Urinary bladder (tissue), 4 donors: ENCODE results near the gene CHRNG. TPM values are rescaled to one million over a fixed set of nuclear protein-coding genes. Genes with fewer than 3 reads are reported as not detected.

Source experiments
- DNase-seq: peaks from one replicate; pipeline ENCODE4 v3.0.0-alpha.2; 2015; ENCODE audit errors: extremely low spot score
- H3K27ac ChIP-seq: one replicate; pipeline ENCODE4 v1.5.1; 2013; ENCODE audit warnings: low read depth, mild to moderate bottlenecking, moderate library complexity
- H3K36me3 ChIP-seq: one replicate; pipeline ENCODE4 v1.6.1; 2013; ENCODE audit warnings: mild to moderate bottlenecking, moderate library complexity; ENCODE audit not compliant: insufficient read depth
- H3K4me1 ChIP-seq: one replicate; pipeline ENCODE4 v1.6.1; 2013; ENCODE audit warnings: mild to moderate bottlenecking, moderate library complexity; ENCODE audit not compliant: insufficient read depth
- H3K4me3 ChIP-seq: one replicate; pipeline ENCODE4 v1.5.1; 2013; ENCODE audit warnings: low read depth, low read length
- WGBS: extraction: QIAGEN DNeasy Blood & Tissue Kit; methylation state at CpG from one replicate; pipeline ENCODE4 v1.1.7; 2013; 5-methylcytosine and 5-hydroxymethylcytosine counted together
- polyA plus RNA-seq: library from polyadenylated mRNA; stranded (reverse); fragments of 200-250 nt; gene quantifications from one replicate; pipeline ENCODE4 v1.2.3, GENCODE V29; 2013
- total RNA-seq: library from RNA; depleted of rRNA; stranded (reverse); fragments of >200 nt; gene quantifications from one replicate; pipeline ENCODE4 v1.2.3, GENCODE V29; 2014
- donor health status: healthy with polysubstance abuse.
- donor health status: healthy.

Gene CHRNG
- total and polyA plus RNA-seq, 2 donors: 3.5 TPM; not detected in 1

DNA sequence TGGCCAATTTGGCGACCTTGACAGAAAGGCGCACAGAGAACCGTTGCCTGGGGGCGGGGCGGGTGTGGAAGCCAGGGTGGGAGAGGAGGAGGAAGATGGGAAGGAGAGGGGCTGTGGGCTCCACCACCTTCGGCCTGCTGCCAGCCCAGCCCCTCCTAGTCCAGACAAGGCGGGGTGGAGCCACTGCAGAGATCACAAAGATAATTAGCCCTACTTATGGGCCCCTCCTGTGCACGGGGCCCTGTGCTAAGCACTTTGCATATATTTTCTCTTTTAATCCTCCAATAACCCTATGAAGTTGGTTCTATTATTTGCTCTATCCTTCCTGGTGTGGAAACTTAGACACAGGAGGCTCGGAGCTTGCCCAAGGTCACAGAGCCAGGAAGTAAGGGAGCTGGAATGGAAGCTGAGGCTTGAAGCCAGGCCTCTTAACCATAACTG lies 38.1 kb upstream of the CHRNG start:
- WGBS: 72% methylated on average over 9 of the region's 9 CpGs
- Histone ChIP-seq H3K27ac (no peak overlapping the region), H3K4me1 (no peaks in the 10 kb centered on the region), H3K4me3 (no peak overlapping the region), H3K36me3 (no peaks in the 10 kb centered on the region)
- no peak for DNase-seq

DNA sequence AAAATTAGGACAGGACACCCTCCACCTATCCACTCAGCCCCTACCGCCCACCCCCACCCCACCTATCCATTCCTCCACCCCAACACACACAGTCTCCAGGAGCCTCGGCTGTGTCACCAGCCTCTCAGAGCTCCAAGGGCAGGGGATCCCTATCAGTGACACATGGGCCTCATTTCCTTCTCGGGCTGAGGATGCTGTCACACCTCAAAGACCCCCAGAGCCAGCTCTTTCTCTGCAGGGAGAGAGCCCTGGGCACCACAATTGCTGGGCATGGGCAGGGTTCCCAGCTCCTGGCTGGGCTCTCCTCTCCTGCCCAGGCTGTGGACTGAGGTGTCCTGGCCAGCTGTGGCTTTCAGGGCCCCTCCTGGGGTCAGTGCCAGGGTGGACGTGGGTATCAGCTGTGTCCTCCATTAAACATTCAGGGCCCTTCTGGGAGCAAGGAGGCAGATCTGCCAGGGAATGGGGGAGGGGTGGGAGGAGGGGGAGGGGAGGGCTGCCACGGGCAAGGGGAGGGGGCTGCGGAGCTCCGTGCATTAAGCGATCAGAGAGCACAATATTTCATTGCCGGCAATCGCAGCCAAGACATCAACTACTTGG lies 37.6 kb upstream of the CHRNG start:
- H3K4me3 ChIP-seq: no peak overlapping the region
- H3K36me3 ChIP-seq: no peaks in the 10 kb centered on the region
- no peak for DNase-seq
- H3K27ac ChIP-seq: no peak overlapping the region
- 44% methylated on average over 10 of the region's 10 CpGs for WGBS
- H3K4me1 ChIP-seq: no peaks in the 10 kb centered on the region

DNA sequence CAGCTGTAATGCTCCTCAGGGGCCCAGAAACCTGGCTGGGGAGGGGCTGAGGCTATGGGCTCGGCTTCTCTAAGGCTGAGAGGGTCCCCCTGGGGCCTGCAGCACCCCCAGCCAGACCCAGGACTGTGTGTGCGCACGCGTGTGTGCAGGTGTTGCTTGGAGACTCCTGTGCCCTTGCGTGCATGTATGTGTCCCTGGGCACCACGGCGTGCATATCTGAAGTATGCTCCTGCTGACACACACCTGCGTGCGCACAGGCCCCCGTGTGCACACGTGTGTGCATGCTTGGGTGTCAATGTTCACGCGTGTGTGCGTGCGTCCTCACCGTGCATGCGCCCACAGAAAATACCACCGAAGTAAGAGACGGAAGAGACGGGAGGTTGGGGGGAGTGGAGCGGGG lies 37.0 kb upstream of the CHRNG start:
- DNase-seq: no peak
- no peak overlapping the region for H3K4me3 ChIP-seq
- H3K27ac ChIP-seq: no peak overlapping the region
- H3K36me3 ChIP-seq: no peaks in the 10 kb centered on the region
- H3K4me1 ChIP-seq: no peaks in the 10 kb centered on the region
- 16% methylated on average over 21 of the region's 21 CpGs for WGBS

DNA sequence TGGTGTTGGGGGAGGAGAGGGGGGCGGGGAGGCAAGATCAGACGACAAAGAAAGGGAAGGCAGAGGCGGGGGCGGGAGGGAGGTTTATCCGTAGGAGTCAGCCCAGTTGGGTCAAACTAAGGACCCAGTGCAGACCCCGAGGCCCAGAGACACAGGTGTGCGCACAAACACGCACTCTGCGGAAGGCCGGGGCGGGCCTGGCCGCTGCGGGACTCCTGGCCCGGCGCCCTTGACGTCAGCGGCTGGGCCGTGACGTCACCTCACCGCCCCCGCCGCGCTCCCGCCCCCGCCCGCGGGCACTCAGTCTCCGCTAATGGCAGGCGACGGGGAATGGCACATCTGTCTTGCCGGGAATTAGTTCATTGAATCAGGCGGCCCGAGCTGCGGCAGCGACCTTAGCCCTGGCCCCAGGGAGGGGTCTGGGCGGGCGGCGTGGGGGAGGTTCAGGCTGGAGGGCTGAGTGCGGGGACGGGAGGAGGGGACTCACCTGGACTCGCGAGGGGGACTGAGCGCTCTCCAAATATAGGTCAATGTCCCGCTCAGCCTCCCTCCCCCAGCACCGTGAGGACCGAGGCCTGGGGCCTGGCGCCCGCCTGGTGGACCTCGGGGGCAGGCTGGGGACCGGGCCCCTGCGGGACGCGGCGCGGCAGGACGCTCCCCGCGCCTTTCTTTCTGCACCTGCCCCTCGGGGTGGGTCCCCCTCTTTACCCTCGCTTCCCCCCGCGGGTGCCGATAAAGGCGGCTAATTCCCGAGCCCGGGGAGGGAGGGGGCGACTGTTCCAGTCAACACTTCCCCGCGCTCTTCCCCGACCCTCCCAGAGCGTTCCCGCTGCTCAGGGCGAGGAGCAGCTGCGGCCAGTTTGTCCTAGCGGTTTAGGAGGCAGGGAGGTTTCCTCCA lies 36.3 kb upstream of the CHRNG start:
- Histone ChIP-seq H3K27ac (no peak overlapping the region), H3K4me1 (no peaks in the 10 kb centered on the region), H3K4me3 (peak overlapping the region; percentile 35), H3K36me3 (no peaks in the 10 kb centered on the region)
- WGBS: under 1% methylated on average over 74 of the region's 75 CpGs
- DNase-seq: no peak

DNA sequence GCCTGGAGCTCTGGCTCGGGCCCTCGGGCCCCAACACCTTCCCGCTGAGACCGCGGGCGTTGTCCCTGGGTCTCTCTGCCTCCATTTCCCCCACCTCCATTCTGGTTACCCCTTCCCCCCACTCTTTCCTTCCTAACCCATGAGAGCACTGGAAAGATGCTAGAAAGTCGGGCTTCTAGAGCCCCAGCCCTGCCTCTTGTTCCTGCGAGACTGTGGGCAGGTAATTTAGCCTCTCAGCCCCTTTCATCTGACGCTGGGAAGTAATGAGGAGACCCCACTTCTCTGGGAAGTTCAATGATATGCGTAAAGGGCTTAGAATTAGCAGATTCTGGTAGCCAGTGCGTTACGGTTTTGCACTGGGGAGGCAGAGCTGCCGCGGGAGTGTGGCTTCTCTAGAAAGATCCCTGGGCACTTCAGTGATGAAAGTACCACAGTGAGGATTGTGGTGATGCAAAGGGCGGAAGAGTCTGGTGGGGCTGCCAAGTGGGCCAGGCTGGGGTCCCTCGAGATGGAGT lies 35.6 kb upstream of the CHRNG start:
- H3K27ac ChIP-seq: no peak overlapping the region
- H3K36me3 ChIP-seq: no peaks in the 10 kb centered on the region
- 22% methylated on average over 16 of the region's 16 CpGs for WGBS
- H3K4me1 ChIP-seq: no peaks in the 10 kb centered on the region
- H3K4me3 ChIP-seq: no peak overlapping the region
- DNase-seq: no peak

DNA sequence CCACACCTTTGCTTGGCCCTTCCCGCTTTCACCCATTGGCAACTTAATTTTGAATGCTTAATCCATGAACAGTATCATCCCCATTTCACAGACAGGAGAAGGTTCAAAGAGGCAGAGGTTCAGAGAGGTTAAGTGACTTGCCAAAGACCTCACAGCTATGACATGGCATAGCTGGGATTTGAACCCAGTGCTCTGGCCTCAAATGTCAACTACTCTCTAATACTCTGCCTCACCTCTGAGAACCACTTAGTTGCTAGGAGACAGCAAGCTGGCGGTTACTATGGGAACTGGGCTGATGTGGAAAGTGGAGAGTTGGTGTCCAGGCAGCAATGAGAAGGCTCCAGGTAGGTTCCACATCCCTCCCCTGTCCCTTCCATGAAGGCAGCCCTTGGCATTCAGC lies 35.1 kb upstream of the CHRNG start:
- Histone ChIP-seq H3K4me1 (no peaks in the 10 kb centered on the region), H3K27ac (no peak overlapping the region), H3K4me3 (no peak overlapping the region), H3K36me3 (no peaks in the 10 kb centered on the region)
- DNase-seq: no peak
- 70% methylated on average over 2 of the region's 2 CpGs for WGBS

DNA sequence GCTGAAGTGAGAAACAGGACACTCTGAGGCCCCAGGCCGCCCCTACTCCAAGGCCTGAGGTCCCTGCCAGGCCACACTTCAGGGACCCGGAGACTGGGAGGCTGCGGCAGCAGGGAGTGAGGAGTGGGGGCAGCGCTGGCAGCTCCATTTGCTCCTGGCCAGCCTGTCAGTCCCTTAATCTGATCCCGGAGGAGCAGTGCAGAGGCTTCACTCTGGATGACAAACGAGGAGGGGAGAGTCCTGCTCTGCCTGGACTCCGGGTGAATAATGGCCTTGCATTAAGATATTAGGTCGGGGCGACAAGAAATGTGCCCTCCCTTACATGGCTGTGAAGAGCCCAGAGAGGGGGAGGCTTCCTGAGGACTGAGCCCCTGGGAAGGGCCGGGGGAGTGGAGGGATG lies 33.6 kb upstream of the CHRNG start:
- no peaks in the 10 kb centered on the region for H3K4me1 ChIP-seq
- no peak overlapping the region for H3K27ac ChIP-seq
- DNase-seq: no peak
- 35% methylated on average over 10 of the region's 10 CpGs for WGBS
- H3K4me3 ChIP-seq: no peak overlapping the region
- no peaks in the 10 kb centered on the region for H3K36me3 ChIP-seq

DNA sequence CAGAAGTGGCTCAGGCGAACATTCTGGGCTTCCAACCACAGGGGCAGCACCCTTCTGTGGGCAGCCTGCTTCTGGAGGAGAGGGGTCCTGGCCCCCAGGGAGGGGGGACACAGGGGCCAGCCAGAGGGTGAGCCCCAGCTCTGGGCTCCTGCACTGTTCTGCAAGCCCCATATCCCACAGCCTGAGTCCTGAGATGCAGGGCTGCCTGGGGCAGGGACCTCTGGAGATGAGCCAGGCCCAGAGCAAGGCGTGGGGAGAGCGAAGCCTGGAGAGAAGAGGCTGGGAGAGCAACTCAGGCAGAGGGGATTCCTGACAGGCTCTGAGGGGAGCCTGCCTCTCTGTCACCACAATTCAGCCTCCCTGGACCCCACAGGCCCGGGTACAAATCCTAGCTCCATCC lies 32.8 kb upstream of the CHRNG start:
- Histone ChIP-seq H3K36me3 (no peaks in the 10 kb centered on the region), H3K4me1 (no peaks in the 10 kb centered on the region), H3K27ac (no peak overlapping the region), H3K4me3 (no peak overlapping the region)
- 67% methylated on average over 4 of the region's 4 CpGs for WGBS
- no peak for DNase-seq

DNA sequence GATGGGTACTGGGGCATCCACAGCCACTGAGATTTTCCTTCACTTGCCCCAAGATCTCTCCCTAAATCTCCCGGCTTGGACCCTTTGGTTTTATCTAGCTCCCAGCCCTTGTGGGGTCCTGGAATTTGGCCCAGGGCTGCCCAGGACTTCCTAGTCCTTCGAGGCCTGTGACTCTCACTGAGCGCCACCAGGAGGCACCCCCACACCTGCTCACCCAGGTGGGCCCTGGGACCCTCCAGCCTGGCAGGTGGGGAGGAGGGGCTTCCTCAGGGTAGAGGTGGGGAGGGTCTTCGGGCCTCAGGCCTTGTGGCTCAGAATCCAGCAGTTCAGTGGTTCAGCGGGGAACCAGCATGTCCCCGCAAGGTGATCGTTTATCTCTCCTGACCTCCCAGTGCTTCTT lies 31.2 kb upstream of the CHRNG start:
- no peaks in the 10 kb centered on the region for H3K4me1 ChIP-seq
- DNase-seq: no peak
- H3K27ac ChIP-seq: no peak overlapping the region
- WGBS: 70% methylated on average over 7 of the region's 7 CpGs
- no peaks in the 10 kb centered on the region for H3K36me3 ChIP-seq
- no peak overlapping the region for H3K4me3 ChIP-seq

DNA sequence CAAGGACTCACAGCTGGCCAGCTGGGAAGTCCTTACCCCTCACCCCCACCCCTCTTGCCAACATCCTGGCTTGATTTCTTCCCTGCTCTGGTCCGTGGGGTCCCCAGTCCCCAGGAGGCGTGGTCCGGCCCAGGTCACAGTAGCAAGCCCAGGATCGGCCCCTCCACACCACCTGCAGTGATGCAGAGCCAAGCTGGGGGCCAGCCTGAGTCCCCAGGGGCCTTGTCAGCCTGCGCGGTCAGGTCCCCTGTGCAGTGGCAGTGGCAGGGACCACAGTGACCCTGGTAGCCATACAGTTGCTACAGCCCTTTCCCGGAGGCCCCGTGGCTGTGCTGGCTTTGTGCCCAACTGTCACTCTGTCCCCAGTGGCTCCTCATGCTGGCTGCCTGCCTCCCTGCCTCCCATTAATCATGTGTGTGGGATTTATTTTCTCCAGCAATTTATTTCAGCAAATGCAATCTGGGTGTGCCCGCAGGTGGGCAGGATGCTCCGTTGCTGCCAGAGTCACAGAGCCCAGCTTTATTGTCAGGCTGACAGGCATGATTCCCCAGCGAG lies 28.1 kb upstream of the CHRNG start:
- Histone ChIP-seq H3K36me3 (no peaks in the 10 kb centered on the region), H3K4me1 (no peaks in the 10 kb centered on the region), H3K4me3 (no peak overlapping the region), H3K27ac (no peak overlapping the region)
- no peak for DNase-seq
- 57% methylated on average over 11 of the region's 11 CpGs for WGBS

DNA sequence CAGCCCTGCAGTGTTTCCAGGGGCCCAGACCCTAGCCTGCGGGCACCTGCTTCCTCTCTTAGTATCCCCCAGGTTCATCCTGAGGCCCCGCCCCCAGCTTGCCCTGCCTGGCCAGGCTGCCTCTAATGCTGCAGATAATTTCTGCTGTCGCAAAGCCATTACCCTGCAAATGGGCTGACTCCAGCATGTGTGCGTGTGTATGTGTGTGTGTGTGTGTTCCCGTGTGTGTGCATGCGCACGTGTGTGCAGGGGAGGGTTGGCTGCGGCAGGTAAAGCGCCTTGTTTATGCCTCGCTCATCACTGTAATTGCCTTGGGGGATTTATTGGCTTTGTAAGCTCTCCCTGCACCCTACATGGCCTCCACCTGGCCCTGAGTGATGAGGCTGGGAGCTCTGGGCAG lies 26.9 kb upstream of the CHRNG start:
- Histone ChIP-seq H3K27ac (no peak overlapping the region), H3K4me1 (no peaks in the 10 kb centered on the region), H3K36me3 (no peaks in the 10 kb centered on the region), H3K4me3 (no peak overlapping the region)
- no peak for DNase-seq
- 53% methylated on average over 10 of the region's 10 CpGs for WGBS

DNA sequence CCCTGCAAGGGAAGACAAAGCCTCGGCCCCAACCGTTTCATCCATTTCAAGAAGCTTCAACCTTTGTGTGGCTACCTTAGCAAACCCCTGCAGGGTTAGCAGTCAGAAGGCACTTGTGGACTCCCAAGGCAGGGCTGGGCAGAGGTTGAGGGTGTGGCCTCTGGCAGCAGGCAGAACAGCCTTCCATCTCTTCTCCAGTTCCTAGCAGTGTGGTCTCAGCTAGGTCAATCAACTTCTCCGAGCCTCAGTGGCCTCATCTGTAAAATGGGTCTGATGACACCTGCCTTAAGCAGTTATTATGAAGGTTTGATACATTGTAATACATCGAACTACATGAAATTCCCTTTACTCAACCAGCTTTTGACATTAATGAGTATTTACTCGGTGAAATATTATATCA lies 26.1 kb upstream of the CHRNG start:
- no peak overlapping the region for H3K27ac ChIP-seq
- H3K4me1 ChIP-seq: no peaks in the 10 kb centered on the region
- no peak for DNase-seq
- WGBS: 74% methylated on average over 5 of the region's 5 CpGs
- no peaks in the 10 kb centered on the region for H3K36me3 ChIP-seq
- H3K4me3 ChIP-seq: no peak overlapping the region

DNA sequence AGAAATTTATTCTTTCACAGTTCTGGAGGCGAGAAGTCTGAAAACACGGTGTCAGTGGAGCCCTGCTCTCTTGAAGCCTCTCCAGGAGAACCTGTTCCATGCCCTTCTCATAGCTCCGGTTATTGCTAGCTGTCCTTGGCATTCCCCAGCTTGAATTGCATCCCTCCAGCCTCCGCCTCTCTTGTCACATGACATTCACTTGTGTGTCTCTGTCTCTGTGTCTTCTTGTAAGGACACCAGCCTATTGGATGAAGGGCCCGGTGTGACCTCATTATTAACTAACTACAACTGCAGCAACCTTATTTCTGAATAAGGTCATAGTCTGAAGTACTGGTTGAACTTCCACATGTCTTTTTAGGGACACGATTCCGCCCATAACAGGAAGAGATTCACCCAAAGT lies 23.9 kb upstream of the CHRNG start:
- Histone ChIP-seq H3K27ac (no peak overlapping the region), H3K4me3 (no peak overlapping the region), H3K36me3 (no peaks in the 10 kb centered on the region), H3K4me1 (no peaks in the 10 kb centered on the region)
- 94% methylated on average over 7 of the region's 7 CpGs for WGBS
- no peak for DNase-seq

DNA sequence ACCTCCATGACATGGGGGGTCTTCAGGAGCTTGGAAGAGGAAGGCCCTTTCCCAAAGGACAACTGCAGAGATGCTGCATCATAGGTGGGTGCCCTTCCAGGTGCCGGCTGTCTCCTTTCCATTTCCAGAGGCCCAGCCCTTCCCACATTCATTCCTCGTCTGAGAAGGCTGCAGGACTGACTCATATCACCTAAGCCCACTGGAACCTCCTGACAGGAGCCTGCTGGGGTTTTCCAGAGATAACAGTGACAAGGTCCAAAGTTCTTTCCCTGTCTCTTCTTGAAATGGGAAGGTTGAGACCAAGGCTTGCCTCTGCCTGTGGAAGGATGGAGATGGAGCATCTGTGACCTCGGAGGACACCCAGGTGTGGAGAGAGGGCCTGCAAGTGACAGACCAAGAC lies 22.9 kb upstream of the CHRNG start:
- WGBS: 88% methylated on average over 3 of the region's 3 CpGs
- H3K27ac ChIP-seq: no peak overlapping the region
- no peaks in the 10 kb centered on the region for H3K36me3 ChIP-seq
- H3K4me3 ChIP-seq: no peak overlapping the region
- DNase-seq: no peak
- H3K4me1 ChIP-seq: no peaks in the 10 kb centered on the region
